SH-SY5Y (cell line): ENCODE data around the gene SLCO1B1.

Experiments
- GATA2 ChIP-seq: IDR thresholded peaks from 2 replicates; pipeline ENCODE4 v1.6.1; 2011; ENCODE audit warnings: mild to moderate bottlenecking, low read depth, low read length
- GATA3 ChIP-seq: IDR thresholded peaks from 2 replicates; pipeline ENCODE4 v1.6.1; 2011; ENCODE audit warnings: low read depth, mild to moderate bottlenecking, low read length, moderate library complexity

SLCO1B1 gene

GRCh38 chr12:21190016-21190415 lies 59.0 kb downstream of the SLCO1B1 start:
- TF ChIP-seq GATA3 (no peak), GATA2 (no peak)

- TF ChIP-seq GATA2, result no peak
Observed at GRCh38 chr12:21219206-21219605, 88.2 kb downstream of the SLCO1B1 start.

GRCh38 chr12:21220266-21220665 lies 89.3 kb downstream of the SLCO1B1 start:
- no peak for TF ChIP-seq GATA3
- TF ChIP-seq GATA2, result no peak

GRCh38 chr12:21221072-21221471 lies 90.1 kb downstream of the SLCO1B1 start:
- TF ChIP-seq GATA2 (no peak), GATA3 (no peak)

GRCh38 chr12:21221778-21222177 lies 90.8 kb downstream of the SLCO1B1 start:
- no peak for TF ChIP-seq GATA2
- TF ChIP-seq GATA3, result no peak

GRCh38 chr12:21223930-21224329 lies 92.9 kb downstream of the SLCO1B1 start:
- TF ChIP-seq GATA2 (no peak), GATA3 (no peak)

GRCh38 chr12:21234395-21234794 lies 103.4 kb downstream of the SLCO1B1 start:
- TF ChIP-seq GATA2 (no peak), GATA3 (no peak)

GRCh38 chr12:21239866-21240265 lies 108.9 kb downstream of the SLCO1B1 start:
- no peak for TF ChIP-seq GATA2
- TF ChIP-seq GATA3, result no peak

- TF ChIP-seq GATA3 (no peak), GATA2 (no peak)
Observed at GRCh38 chr12:21248679-21249078, 117.7 kb downstream of the SLCO1B1 start.

GRCh38 chr12:21252070-21252469 lies 121.1 kb downstream of the SLCO1B1 start:
- TF ChIP-seq GATA2, result no peak
- no peak for TF ChIP-seq GATA3

- TF ChIP-seq GATA2 (no peak), GATA3 (no peak)
Observed at GRCh38 chr12:21257172-21257571, 126.2 kb downstream of the SLCO1B1 start.

GRCh38 chr12:21264232-21264631 lies 133.2 kb downstream of the SLCO1B1 start:
- no peak for TF ChIP-seq GATA3

GRCh38 chr12:21265932-21266331 lies 134.9 kb downstream of the SLCO1B1 start:
- TF ChIP-seq GATA3 (no peak), GATA2 (no peak)

- TF ChIP-seq GATA3 (no peak), GATA2 (no peak)
Observed at GRCh38 chr12:21276826-21277225, 145.8 kb downstream of the SLCO1B1 start.
